Activated CD4-positive, alpha-beta T cell treated with anti-CD3 and anti-CD28 coated beads, Interleukin-2, amount 50 U/mL, for 16 hours (primary cell): ENCODE results near the gene UGGT2.
A peak's percentile ranks its signal among the peaks of the same experiment; 100 is the strongest.
"Not testable (repeated sequence)": the region's sequence is repeated elsewhere in the genome, so short reads cannot be mapped to it uniquely, and the experiment has no call there.

Experiments used
- DNase-seq: peaks from one replicate; pipeline ENCODE4 v3.0.0-alpha.2; 2020

Gene UGGT2, protein sequence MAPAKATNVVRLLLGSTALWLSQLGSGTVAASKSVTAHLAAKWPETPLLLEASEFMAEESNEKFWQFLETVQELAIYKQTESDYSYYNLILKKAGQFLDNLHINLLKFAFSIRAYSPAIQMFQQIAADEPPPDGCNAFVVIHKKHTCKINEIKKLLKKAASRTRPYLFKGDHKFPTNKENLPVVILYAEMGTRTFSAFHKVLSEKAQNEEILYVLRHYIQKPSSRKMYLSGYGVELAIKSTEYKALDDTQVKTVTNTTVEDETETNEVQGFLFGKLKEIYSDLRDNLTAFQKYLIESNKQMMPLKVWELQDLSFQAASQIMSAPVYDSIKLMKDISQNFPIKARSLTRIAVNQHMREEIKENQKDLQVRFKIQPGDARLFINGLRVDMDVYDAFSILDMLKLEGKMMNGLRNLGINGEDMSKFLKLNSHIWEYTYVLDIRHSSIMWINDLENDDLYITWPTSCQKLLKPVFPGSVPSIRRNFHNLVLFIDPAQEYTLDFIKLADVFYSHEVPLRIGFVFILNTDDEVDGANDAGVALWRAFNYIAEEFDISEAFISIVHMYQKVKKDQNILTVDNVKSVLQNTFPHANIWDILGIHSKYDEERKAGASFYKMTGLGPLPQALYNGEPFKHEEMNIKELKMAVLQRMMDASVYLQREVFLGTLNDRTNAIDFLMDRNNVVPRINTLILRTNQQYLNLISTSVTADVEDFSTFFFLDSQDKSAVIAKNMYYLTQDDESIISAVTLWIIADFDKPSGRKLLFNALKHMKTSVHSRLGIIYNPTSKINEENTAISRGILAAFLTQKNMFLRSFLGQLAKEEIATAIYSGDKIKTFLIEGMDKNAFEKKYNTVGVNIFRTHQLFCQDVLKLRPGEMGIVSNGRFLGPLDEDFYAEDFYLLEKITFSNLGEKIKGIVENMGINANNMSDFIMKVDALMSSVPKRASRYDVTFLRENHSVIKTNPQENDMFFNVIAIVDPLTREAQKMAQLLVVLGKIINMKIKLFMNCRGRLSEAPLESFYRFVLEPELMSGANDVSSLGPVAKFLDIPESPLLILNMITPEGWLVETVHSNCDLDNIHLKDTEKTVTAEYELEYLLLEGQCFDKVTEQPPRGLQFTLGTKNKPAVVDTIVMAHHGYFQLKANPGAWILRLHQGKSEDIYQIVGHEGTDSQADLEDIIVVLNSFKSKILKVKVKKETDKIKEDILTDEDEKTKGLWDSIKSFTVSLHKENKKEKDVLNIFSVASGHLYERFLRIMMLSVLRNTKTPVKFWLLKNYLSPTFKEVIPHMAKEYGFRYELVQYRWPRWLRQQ (N-terminal part only)

DNA sequence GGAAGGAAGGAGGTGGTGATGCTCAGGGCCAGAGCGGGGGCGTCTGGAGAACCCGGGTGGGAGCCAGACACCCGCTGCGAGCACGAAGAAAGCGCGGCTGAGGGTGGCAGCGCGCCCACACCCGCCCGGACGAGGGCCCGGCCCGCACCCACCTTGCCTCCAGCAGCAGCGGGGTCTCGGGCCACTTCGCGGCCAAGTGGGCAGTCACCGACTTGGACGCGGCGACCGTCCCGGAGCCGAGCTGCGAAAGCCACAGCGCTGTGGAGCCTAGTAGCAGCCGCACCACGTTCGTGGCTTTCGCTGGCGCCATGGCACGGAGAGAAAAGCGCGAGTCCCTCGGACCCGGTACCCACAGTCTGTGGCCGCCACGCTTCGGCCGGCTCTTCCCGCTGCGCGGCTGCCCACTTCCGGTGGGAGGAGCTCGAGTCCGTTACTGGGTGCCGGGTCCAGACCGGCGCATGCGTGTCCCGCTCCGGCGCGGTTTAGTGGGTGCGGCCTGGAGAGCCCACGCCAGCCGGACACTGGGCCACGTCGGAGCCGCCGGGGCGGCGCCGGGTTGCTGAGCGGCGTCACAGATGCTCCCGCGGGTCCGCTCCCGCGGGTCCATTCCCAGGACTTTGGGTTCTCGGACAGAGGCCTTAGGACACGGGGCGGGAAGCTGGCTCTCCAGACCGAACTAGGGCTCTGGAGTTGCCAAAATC is at the start of gene UGGT2:
Gene UGGT2 (minus strand): TSS at position 399 of the 701 bp plus-strand sequence. CDS start 89 bp downstream, at position 310.
- DNase-seq, result peak; percentile 49

DNA sequence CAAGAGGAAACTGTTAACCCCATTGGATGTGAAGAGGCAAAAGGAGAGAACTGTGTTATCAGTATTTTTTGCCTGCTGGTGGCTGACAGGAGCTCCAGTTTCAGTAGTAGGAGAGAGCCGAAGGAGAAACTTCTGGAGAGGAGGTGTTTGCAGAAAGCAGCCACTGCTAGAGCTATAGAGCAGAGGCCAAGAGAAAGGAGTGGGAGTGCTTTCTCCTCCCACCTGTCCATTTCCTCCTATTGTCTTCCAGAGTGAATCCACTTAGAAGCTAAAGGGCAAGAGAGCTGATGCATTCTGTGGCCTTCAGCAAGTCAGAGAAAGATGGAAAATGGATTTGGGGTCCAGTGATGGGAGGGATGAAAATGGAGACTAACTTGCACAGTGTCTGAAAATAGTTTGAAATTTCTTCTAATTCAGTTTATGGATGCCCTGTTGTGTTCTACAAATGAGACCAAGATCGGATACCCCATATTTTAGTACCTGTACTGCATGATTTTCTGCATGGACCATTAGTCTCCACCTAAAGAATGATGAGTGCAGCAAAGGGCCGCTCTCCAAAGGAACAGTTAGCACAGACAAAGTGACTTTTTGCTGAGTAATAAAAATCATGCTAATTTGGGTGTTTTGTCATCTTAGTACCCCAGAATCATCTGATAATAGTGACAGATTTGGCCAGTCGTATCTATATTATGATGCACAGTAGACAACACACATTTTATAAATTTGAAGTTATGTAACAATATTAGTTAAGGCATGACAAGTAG is 47.4 kb upstream of the UGGT2 start:
- no peak for DNase-seq

DNA sequence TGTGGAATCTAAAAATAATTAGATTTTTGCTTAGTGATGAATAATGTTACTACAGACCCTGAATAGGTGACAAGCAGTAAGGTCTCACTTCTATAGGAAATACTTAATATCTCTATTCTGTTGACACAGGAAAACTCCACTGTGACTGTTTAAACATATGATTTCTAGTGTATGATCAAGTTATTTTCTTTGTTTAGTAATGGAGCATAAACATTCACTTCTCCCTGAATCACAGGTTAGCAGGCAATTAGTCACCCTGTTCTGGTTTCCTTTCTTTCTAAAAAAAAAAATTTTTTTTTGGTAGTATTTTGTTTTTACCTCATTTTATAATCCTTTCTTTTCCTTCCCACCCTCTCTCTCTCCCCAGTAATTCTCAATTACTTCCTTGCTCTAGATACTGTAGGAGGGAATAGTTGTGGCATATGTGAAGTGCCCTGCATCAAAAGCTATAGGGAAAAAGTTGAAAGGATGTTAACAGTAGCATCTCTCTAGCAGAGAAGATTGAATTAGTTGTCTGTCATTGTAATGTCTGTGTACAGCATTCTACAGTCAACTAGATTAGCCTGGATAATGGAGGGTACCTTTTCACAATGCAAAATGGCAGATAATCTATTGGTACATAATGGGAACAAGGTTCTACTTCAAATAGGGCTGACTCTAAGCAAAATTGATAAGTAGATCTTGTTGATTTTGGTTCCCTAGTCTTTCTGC is 40.2 kb upstream of the UGGT2 start:
- DNase-seq, result no peak

DNA sequence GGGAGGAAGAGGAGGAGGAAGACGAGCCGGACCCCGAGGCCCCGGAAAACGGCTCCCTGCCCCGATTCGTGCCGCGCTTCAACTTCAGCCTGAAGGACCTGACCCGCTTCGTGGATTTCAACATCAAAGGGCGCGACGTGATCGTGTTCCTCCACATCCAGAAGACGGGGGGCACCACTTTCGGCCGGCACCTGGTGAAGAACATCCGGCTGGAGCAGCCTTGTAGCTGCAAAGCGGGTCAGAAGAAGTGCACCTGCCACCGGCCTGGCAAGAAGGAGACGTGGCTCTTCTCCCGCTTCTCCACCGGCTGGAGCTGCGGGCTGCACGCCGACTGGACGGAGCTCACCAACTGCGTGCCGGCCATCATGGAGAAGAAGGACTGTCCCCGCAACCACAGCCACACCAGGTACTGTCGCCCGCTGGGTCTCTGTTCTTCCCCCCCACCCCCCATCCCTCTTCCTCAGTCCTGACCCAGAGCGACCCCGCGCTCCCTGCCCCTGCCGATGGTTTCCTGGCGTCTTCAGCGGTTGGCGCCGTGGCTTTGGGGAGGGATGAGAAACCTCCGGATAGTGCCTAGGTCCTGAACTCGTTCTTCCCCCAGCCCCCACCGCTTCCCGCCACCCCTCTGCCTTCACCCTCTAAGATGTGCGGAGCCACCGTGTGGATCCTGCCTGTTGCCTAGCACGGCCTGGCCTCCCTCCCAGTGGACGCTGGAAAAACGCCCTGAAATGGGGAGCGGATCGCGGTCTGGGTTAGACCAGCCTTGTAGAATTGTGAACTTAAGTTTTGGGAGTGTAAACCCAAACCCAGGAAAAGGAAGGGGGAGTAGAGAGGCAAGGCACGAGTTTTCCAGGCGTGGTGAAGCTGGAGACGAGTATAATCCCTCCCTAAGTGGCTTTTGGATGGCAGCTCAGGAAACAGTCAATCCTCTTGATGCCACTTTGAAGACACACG is 38.2 kb upstream of the UGGT2 start:
- DNase-seq, result no peak

DNA sequence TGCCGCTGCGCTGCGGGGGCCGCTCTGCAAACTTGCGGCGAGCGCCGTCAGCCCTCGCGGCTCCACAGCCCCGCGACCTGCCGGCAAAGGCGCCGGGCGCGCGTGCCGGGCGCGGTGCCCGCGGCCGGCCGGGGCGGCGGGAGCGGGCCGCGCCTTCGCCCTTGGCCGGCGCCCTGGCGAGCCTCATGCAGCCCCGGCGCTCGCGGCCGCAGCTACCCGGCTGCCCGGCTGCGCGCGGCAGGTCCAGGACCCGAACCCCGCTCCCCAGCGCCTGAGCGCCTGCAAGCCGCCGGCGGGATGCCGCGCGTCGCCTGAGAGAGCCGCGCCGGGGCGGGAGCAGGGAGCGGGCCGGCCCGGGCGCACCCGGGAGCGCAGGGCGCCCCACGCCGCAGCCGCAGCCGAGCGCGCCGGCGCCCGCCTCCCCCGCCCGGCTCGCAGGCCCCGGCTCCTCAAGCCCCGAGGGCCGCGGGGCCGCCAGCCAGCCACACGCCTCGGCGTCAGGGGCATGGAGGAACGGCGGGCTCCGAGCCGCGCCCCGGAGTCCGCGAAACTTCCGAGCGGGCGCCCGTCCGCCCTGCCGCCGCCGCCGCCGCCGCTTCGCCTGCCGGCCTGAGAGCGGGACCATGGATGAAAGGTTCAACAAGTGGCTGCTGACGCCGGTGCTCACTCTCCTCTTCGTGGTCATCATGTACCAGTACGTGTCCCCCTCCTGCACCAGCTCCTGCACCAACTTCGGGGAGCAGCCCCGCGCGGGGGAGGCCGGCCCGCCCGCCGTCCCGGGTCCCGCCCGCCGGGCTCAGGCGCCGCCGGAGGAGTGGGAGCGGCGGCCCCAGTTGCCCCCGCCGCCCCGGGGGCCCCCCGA is 37.3 kb upstream of the UGGT2 start:
- no peak for DNase-seq

DNA sequence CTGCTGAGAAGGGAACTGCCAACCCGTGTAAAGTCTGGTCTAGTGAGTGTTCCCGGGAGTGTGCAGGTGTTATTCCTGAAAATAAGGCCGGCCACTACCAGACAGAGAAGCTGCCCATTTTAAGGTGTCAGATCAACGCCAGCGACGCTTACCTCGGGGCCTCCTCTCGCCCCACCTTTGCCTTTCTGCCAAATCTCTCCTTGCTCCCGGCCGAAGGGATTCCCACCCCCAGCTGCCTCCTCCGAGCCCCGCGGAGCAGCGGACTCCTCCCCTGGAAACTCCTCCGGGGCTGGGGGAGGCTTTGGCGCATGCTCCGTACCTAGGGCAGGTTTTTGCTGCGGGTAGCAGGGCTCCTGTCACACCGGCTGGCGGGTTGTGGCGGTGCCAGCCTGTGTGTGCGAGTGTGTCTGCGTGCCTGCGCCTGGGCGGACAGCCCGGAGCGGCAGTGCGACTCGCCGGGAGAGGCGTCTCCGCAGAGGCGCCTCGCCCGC is 36.6 kb upstream of the UGGT2 start, which contains the start of gene HS6ST3:
Gene HS6ST3 (plus strand): TSS at position 359 of the 491 bp plus-strand sequence.
- DNase-seq, result no peak

DNA sequence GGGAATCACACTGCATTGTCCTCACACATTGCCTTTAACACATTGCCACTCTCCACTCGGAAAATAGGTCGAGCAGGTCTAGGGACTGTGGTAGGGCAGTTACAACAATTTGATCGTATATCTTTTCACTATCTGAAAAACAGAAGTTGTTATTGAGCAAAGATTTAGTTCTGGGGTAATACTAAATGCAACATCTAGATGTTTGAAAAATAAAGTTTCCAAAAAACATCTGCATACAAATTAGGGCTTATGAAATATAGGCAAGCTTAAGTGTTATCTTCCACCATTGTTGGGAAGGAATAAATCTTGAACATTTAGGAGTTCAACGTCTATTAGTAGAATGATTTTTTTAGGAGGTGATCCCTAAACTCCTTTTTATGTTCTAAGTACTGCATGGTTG is 35.9 kb upstream of the UGGT2 start:
- DNase-seq, result no peak

DNA sequence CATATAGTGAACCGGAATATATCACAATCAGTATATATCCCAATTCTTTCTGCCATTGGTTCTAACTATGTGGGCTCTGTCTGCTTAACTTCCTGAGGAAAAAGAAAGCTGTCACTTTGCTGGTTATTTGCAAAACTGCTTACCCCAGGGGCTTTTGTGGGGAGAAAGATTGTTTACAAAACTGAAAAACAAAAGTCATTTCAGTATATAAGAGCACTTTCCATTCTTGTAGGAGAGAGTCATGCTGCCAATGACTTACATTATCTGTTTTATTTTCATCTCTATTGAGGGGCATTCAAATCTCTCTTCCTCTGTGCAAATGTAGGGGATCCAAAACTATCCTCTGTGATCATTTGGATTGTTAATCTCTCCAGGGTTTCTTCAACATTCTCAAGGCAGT is 33.5 kb upstream of the UGGT2 start:
- no peak for DNase-seq

DNA sequence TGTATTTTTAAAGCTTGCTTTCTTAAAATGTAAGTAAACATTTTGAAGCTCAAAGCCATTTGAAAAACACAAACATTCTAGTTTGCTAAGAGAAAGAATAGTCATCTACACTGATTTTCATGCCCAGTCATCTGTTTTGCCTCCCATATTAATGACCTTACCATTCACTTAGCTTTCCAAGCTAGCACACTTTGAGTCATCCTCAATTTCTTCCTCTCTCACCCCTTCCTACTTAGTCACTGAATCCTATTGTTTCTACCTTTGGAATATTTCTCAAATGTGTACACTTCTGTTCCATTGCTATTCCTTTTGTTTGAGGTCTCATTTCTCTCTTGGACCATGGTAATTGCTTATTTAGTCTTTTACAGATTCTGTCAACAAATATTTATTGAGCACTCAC is 29.4 kb upstream of the UGGT2 start:
- DNase-seq, result no peak

DNA sequence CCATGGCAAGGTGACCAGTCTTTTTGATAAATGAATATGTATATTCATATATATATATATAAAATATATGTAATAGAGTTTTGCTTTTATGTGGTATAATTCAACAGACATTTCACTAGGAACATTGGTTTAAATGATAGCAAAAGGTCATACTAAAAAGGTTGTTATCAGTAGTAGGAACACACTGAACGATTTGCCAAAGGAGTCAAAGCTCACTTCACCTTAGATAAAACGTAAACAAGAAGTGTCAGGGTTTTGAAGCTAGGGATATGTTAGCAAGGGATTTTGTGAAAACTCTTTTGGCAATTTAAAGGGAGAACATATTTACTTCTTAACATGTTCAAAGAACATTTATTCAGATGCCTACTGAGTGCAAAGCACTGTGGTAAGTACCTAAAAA is 28.7 kb upstream of the UGGT2 start:
- no peak for DNase-seq

DNA sequence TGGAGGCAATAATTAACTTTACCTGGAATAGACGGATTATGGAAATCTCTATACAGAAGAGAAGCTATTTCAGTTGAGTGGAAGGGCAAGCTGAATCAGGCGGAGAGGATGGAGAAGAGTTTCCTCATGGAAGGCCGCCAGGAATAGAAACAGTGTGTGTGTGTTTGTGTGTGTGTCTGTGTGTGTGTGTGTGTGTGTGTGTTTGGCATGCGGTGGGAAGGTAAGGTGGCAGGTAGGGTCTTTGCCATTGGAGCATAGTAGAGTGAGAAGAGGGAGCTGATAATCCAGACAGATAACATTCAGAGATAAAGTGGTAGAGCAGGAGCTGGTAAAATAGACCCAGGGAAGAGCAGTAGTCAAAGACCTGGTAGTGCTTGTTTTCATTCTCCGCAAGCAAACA is 27.5 kb upstream of the UGGT2 start:
- no peak for DNase-seq

DNA sequence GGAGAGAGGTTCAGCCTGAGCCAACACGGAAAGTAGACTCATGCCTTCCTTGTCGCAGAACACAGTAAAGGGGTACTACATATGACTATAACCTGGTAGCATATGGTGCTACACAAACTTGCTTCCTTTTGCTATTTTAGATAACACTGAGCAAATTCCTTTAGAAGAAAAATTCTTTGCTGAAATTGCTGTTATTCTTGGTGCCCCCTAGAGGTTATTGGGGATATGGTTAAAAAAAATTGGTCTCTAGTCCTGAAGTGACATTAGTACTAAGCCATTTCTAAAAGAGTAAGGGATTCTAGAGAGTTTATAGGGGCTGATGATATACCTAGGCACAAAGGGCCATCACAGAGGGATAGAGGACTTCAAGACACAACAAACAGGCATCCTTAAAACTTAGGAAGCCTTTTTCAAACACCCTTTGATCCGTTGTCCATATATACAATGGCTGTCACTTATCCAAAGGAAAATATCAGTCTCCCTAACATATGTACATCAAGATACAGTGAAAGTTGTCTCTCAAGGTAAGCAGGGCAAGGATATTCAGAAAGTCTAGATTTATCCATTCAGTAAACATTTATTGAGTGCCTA is 22.8 kb upstream of the UGGT2 start:
- no peak for DNase-seq

DNA sequence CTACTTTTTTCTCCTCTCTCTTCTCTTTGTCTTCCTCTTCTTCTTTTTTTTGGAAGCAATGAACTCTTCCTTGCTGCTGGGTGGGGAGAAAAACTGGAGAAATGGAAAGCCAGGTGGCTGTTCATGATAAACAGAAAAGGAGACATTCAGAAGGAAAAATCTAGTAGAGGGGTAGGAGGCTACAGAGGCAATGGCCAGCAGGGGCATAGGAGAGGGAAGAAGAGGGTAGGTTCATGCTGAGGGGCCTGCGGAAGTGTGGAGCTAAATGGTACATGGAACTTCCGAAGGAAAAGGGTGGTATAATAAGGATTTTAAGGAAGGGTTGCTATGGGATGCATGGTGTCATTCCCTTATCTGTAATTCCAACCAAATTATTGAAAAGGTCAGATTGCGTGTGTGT is 19.2 kb upstream of the UGGT2 start:
- no peak for DNase-seq

DNA sequence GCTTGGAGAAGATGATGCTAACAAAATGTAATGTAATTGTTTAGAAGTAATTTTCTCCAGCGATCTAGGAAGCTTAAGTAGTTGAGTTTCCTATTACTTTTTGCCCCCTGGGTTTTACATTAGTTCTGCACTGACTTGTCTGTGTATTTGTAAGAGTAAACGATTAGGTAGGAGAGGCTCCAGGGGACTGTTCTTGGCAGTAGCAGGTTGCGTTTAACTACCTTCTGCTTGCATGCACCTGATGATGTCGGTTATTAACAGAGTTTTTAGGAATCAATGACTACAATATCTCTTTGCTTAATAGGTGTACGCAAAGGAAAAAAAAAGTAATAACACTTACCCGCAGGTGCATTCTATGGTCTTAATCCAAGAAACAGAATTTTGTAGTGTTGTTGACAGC is 18.3 kb upstream of the UGGT2 start:
- DNase-seq, result no peak

DNA sequence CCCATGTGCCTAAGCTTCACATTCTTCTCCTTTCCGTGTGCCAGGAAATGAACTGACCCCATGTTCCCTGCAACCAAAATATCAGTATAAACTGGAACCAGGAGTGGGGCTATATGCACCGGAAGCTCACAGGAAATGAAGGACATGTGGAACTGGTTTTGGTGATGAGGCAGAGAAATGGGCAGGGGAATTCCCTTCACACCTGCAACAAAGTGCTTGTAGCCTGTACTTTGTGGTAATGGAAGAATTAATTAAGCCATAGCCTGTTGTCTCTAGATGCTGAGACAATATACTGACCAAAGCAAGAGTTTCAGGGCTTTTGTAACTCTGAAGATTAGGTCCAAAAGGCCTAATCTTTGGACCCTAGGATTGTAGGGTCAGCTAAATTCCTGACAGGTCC is 15.5 kb upstream of the UGGT2 start:
- no peak for DNase-seq

DNA sequence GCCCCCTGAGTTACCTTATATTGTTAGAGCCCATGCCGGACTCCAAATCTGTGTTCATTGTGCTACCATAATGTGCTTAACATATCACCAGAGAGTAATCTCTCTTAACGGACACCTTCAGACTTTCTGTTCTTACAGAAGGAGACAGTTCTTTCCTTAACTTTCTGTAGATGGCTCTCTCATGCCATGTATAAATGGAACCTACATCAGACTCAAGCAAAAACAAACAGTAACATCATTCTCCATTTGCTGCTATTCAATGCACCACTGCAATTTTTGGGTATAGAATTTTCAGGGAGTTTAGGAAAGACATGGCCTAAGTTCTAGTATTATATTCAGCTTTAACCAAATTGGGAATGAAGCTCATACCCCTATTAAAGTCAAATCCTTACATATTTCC is 12.6 kb upstream of the UGGT2 start:
- DNase-seq, result no peak

DNA sequence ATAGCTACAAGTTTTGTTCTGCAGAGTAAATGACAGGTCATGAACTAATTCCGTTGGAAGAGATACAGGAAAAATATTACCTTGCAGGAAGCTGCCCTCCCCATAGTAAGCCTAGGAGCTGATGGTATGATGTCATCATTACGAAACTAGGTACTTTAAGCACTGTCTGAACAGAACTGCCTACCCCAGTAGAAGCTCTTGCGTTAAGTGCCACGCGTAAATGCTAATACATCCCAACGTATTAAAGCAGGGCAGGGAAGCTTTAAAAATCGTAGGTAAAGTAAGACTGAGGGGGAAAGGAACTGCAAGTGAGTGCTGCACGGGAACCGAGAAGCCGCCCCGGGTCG is 572 bp downstream of the UGGT2 start:
- no peak for DNase-seq

DNA sequence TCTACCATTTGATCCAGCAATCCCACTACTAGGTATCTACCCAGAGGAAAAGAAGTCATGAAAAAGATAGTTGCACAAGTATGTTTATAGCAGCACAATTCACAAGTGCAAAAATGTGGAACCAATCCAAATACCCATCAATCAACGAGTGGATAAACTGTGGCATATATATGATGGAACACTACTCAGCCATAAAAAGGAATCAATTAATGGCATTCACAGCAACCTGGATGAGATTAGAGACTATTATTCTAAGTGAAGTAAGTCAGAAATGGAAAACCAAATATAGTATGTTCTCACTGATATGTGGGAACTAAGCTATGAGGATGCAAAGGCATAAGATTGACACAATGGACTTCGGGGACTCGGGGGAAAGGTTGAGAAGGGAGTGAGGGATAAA is 1.3 kb downstream of the UGGT2 start:
- DNase-seq, result not testable (repeated sequence)
